OCI-LY1 (cell line): Measurements from ENCODE around the gene PHF24.

Source experiments
- EZH2 ChIP-seq: fragments of 200-600 bp; sonication (generic), shearing (Covaris generic); IDR thresholded peaks from 2 replicates; pipeline ENCODE4 v1.8.0; 2017; ENCODE audit warnings: borderline replicate concordance, mixed run types, mild to moderate bottlenecking, antibody characterized with exemption, low read length, moderate library complexity, mixed read lengths
- TF ChIP-seq, protein P1 (sequence below): fragments of 200-600 bp; sonication (generic), shearing (Covaris generic); IDR thresholded peaks from 2 replicates; pipeline ENCODE4 v1.5.1; 2017; ENCODE audit warnings: mild to moderate bottlenecking, antibody characterized with exemption, low read length, moderate library complexity, mixed read lengths

DNA sequence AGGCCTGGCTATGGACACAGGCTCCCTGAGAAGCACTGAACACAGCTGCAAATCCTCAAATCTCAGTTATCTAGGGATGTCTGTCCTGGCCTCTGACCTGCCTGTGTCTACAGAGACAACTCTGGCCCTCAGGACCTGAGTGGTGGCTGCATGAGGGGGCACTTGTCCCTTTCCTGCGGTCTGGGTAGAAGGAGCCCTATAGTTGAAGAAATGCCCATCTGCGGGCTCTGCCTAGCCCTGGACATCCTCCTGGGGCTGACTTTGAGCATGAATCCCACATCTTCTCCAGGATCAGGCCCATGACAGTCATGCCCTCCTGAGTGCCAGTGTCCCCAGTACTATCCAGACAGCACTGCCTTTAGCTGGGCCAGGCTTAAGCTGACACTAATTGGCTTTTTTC, 41.5 kb downstream of the PHF24 start:
- TF ChIP-seq, protein P1, sequence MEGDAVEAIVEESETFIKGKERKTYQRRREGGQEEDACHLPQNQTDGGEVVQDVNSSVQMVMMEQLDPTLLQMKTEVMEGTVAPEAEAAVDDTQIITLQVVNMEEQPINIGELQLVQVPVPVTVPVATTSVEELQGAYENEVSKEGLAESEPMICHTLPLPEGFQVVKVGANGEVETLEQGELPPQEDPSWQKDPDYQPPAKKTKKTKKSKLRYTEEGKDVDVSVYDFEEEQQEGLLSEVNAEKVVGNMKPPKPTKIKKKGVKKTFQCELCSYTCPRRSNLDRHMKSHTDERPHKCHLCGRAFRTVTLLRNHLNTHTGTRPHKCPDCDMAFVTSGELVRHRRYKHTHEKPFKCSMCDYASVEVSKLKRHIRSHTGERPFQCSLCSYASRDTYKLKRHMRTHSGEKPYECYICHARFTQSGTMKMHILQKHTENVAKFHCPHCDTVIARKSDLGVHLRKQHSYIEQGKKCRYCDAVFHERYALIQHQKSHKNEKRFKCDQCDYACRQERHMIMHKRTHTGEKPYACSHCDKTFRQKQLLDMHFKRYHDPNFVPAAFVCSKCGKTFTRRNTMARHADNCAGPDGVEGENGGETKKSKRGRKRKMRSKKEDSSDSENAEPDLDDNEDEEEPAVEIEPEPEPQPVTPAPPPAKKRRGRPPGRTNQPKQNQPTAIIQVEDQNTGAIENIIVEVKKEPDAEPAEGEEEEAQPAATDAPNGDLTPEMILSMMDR, result no peak
- no peak for TF ChIP-seq EZH2
